ENCODE results near the gene CAPN15.

CAPN15 gene

DNA sequence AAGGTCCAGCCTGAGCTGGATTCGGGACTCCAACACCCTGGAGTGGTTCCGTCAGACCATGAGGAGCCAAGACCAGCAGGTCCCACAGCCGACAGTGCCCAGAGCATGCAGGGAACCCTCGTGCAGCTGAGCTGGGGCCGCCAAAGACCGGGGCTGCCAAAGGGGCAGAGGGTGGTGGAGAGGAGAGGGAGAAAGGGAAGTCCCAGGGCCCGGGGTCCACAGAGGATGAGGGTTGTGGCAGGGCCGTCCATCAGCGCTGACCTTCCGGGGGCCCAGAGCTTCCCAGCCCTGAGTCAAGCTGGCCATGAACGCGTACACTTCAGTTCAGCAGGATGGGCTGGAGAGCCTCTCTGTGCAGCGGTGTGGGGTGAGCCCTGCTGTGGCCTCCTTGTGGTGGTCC lies 6.7 kb upstream of the CAPN15 start:
- Histone ChIP-seq H3K27me3 (no peaks in the 10 kb centered on the region), H3K4me3 (no peak overlapping the region), H4K20me1 (peaks cover 0 to 85% (median 61%) of the 10 kb centered on the region in 11 experiments; a peak in 20 of 22 replicates), H3K4me2 (peak overlapping the region in 4 of 11 experiments; percentile 56 to 77 (median 69); a peak in 6 of 22 replicates), H3K9me3 (replicated peaks in 1 of 11) (no peaks in the 10 kb centered on the region), H3K36me3 (peaks cover 20 to 76% (median 49%) of the 10 kb centered on the region in 11 experiments; a peak in 21 of 22 replicates), H3K27ac (no peak overlapping the region), H3K9ac (no peak overlapping the region), H3K4me1 (peaks cover 30 to 81% (median 59%) of the 10 kb centered on the region in 10 experiments)
- no peak for TF ChIP-seq Cebpa-rat (IDR thresholded peaks at IDR 0.05)

DNA sequence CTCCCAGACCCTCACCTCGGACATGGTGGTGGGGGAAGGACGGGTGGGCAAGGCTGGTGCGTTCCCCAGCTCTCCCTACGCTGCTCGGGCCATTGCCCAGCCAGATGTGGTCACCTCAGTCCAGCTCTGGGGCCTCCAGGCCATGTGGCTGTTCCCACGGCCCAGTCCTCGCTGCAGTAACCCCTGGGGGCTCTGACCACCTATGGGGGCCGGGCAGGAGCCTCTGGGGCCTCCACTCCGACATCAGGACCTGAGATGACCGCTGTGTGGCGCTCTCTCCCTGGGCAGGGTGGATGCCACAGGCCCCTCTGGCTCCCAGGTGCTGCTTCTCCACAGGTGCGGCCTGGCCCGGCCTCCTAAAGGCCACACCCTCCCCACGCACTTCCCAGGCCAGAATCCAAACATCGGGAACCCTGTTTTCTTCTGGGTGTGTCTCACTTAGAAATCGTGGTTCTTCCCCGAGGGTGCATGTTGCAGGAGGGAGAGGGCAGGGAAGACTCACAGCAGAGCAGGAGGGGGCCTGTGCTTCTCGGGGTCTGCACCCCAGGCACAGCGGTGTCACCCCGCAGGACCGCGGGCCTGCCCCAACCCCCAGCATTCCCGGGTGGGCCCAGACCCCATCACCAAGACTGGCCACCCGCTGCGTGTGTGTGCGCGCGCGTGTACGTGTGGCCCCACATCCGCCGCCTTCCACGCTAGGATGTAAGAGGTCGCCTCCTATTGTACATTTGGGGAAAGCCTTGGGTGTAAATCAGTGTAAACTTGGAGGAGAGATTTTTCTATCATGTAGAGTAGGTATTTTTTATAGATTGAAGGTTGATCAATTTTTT lies 5.9 kb upstream of the CAPN15 start:
- H3K36me3 ChIP-seq, result peaks cover 14 to 68% (median 42%) of the 10 kb centered on the region in 11 experiments; a peak in 21 of 22 replicates
- TF ChIP-seq Cebpa-rat (IDR thresholded peaks at IDR 0.05), result no peak

DNA sequence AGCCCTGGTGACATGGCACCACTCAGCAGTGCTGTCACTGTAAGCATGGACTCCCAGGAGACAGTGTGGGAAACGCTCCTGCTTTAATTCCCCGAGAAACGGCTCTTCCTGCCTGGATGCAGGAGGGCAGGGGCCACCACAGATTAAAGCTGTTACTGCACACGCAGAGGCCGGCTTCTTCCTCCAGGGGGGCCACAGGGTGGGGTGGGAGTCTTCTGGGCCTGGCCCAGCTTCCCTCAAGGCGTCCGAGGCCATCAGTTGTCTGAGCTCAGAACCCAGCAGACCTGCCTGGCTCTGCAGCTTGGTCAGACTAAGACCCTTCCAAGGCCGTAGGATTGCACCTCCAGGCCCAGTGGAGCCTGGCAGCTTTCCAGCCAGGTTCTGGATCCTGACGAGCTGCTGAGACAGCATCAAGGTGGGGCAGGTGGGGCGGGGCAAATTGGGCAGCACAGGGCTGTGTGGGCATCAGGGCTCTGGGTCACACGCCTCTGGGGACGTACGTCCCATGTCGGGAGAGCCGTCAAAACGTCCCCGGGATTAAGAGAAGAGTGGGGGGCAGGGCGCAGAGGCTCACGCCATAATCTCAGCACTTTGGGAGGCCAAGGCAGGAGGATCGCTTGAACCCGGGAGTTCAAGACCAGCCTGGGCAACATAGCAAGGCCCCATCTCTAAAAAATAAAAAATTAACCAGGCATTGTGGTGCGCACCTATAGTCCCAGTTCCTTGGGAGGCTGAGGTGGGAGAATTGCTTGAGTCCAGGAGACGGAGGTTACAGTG lies 5.0 kb upstream of the CAPN15 start:
- peak overlapping the region in 2 of 11 experiments; percentile 96 to 100; a peak in 1 of 22 replicates for H3K4me2 ChIP-seq
- H3K27ac ChIP-seq, result no peak overlapping the region
- H3K9ac ChIP-seq, result no peak overlapping the region
- TF ChIP-seq Cebpa-rat (IDR thresholded peaks at IDR 0.05), result no peak
- H3K9me3 ChIP-seq (replicated peaks in 1 of 11), result no peaks in the 10 kb centered on the region
- H3K27me3 ChIP-seq, result no peaks in the 10 kb centered on the region
- peaks cover 13 to 59% (median 33%) of the 10 kb centered on the region in 11 experiments; a peak in 21 of 22 replicates for H3K36me3 ChIP-seq
- peaks cover 37 to 83% (median 61%) of the 10 kb centered on the region in 10 experiments for H3K4me1 ChIP-seq
- no peak overlapping the region for H3K4me3 ChIP-seq
- peaks cover 0 to 88% (median 68%) of the 10 kb centered on the region in 11 experiments; a peak in 21 of 22 replicates for H4K20me1 ChIP-seq

More for the DNA sequence above, 5.9 kb upstream of the CAPN15 start:
- Histone ChIP-seq H3K4me3 (no peak overlapping the region), H3K27me3 (no peaks in the 10 kb centered on the region), H4K20me1 (peaks cover 0 to 87% (median 68%) of the 10 kb centered on the region in 11 experiments; a peak in 21 of 22 replicates), H3K4me2 (0 out of 22 replicates have a peak overlapping the region, but pooled peaks of 1 of the 11 experiments have one; percentile 66), H3K4me1 (peaks cover 37 to 89% (median 66%) of the 10 kb centered on the region in 10 experiments), H3K9ac (no peak overlapping the region), H3K27ac (no peak overlapping the region), H3K9me3 (replicated peaks in 1 of 11) (no peaks in the 10 kb centered on the region)

DNA sequence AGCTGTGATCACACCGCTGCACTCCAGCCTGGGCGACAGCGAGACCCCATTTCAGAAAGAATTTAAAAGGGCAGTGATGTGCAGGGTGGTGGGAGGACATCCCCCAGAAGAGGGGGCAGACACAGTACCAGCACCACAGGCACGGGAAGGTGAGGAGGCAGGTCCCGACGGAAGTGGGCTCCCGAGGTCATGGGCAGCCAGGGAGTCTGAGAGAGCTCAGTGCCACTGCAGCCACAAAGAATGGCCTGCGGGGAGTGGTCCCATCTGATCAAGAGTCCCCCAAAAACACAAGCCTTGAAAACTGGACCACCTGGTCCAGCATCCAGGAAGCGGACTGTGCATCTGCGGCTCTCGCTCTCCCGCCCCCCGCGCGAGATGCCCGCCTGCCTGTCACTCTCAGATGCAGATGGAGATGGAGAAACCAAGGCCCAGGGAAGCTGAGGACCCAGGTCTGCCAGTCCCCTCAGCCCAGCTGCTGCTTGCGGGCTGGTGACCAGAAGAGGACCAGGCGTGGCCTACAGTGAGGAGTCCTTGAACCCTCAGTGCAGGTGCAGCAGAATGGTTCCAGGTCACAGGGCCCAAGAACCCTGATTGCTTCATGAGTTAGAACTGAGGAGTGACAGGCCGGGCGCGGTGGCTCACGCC lies 4.3 kb upstream of the CAPN15 start:
- Histone ChIP-seq H3K9me3 (replicated peaks in 1 of 11) (no peaks in the 10 kb centered on the region), H3K9ac (no peak overlapping the region), H3K27me3 (no peaks in the 10 kb centered on the region), H3K4me1 (peaks cover 37 to 79% (median 61%) of the 10 kb centered on the region in 10 experiments), H3K36me3 (peaks cover 12 to 52% (median 32%) of the 10 kb centered on the region in 11 experiments; a peak in 21 of 22 replicates), H3K4me2 (peak overlapping the region in 10 of 11 experiments; percentile 15 to 100 (median 98); a peak in 15 of 22 replicates), H4K20me1 (peaks cover 0 to 82% (median 62%) of the 10 kb centered on the region in 11 experiments; a peak in 21 of 22 replicates), H3K27ac (no peak overlapping the region), H3K4me3 (no peak overlapping the region)
- TF ChIP-seq Cebpa-rat (IDR thresholded peaks at IDR 0.05), result no peak

DNA sequence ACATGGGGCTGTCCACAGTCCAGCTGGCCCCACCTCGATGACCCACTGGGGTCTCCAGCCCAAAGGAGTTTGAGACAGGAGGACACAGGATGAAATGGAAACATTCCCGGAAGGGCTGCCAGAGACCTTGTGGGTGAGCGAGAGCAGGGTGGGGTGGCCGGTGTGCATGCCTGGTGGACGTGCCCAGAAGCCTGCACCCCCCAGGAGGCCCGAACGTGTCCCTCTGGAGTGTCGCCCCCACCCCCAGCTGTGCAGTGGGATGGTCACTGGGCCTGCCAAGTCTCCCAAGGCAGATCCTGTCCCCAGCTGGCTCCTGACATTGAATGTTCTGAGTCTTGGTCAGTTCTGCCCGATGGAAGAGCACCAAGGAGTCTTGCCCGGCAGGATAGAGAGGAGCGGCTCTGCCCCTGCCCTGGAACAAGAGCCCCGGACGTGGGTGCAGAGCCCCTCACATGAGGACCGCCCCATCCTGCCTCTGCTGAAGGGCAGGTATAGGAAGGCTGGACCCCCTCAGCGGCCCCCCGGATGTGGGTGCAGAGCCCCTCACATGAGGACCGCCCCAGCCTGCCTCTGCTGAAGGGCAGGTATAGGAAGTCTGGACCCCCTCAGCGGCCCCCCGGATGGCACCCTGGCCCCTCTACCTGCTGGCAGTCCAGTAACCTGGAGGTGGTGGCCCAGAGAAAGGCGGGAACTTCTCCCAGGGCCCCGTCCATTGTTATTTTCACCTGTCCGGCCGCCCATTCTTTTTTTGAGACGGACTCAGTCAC lies 3.1 kb upstream of the CAPN15 start:
- Histone ChIP-seq H3K9me3 (replicated peaks in 1 of 11) (no peaks in the 10 kb centered on the region), H3K36me3 (peaks cover 7 to 43% (median 24%) of the 10 kb centered on the region in 11 experiments; a peak in 20 of 22 replicates), H3K27me3 (no peaks in the 10 kb centered on the region), H3K4me3 (no peak overlapping the region; a peak in 1 of 20 replicates), H3K9ac (peak overlapping the region in 8 of 11 experiments; percentile 2 to 100 (median 97); a peak in 7 of 22 replicates), H3K4me2 (peak overlapping the region; percentile 92 to 100 (median 99)), H3K27ac (peak overlapping the region in 6 of 11 experiments; percentile 35 to 96 (median 94); a peak in 8 of 22 replicates), H4K20me1 (peaks cover 4 to 80% (median 62%) of the 10 kb centered on the region in 11 experiments; a peak in 21 of 22 replicates), H3K4me1 (peaks cover 44 to 74% (median 57%) of the 10 kb centered on the region in 10 experiments)
- no peak for TF ChIP-seq Cebpa-rat (IDR thresholded peaks at IDR 0.05)

DNA sequence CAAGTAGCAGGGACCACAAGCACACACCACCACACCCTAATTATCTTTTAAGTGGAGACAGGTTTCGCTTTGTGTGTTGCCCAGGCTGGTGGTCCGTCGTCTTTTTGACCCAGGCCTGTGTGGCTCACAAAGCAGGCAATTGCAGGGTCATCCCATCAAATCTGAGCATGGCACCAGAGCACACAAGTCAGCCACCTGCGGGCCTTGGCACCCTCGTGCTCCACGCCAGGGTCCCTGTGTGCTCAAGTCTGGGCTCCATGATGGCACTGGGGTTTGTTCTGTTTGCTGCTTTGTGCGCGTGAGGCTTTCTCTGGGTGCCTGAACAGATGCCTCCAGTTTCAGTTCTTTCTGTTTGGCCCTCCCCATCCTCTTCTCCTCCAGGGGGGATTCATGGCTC lies 2.4 kb upstream of the CAPN15 start:
- H3K27ac ChIP-seq, result peak overlapping the region in 9 of 11 experiments; percentile 21 to 97 (median 94); a peak in 15 of 22 replicates
- H4K20me1 ChIP-seq, result peaks cover 10 to 80% (median 62%) of the 10 kb centered on the region in 11 experiments
- no peaks in the 10 kb centered on the region for H3K27me3 ChIP-seq
- no peak for TF ChIP-seq Cebpa-rat (IDR thresholded peaks at IDR 0.05)
- H3K4me2 ChIP-seq, result peak overlapping the region; percentile 92 to 100 (median 99)
- H3K4me1 ChIP-seq, result peaks cover 50 to 74% (median 57%) of the 10 kb centered on the region in 10 experiments
- no peaks in the 10 kb centered on the region for H3K9me3 ChIP-seq (replicated peaks in 1 of 11)
- peak overlapping the region; percentile 90 to 100 (median 97); a peak in 21 of 22 replicates for H3K9ac ChIP-seq
- peak overlapping the region in 2 of 10 experiments; percentile 93 to 99; a peak in 4 of 20 replicates for H3K4me3 ChIP-seq
- H3K36me3 ChIP-seq, result peaks cover 11 to 43% (median 25%) of the 10 kb centered on the region in 11 experiments; a peak in 21 of 22 replicates

DNA sequence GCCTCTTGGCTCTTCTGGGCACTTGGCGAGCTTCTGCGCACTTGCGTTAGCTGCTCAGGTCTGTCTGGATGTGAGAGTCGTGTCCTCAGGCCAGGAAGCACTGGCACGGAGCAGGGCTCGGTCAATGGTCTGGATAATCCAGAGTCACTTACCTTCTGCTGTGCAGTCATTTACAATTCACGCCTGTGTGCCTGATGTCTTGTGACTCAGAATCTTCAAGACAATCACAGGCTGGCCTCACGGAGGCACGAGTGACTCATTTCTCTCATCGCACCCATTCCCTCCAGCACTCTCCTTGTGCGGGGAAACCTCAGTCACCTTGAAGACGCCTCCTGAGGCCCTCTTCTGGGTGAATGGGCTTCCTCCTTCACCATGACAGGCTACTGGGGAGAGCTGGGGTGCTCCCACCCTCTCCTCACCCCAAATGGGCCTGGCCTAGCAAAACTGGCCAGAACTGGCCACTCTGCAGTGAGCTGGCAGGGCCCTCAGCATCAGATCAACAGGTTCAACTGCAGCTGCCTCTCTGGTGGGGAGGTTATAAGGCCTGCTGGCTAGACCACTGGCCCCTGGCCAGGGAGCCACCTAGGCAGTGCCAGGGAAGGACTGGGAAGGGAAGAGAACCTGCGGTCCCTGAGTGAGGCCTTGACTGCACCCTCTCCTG lies 1.9 kb upstream of the CAPN15 start:
- no peak for TF ChIP-seq Cebpa-rat (IDR thresholded peaks at IDR 0.05)
- H3K9ac ChIP-seq, result peak overlapping the region; percentile 90 to 100 (median 97)
- H3K4me1 ChIP-seq, result peaks cover 56 to 74% (median 60%) of the 10 kb centered on the region in 10 experiments
- H3K4me3 ChIP-seq, result peak overlapping the region; percentile 92 to 100 (median 98)
- H3K27ac ChIP-seq, result peak overlapping the region in 10 of 11 experiments; percentile 89 to 99 (median 95); a peak in 18 of 22 replicates
- peaks cover 13 to 43% (median 25%) of the 10 kb centered on the region in 11 experiments; a peak in 21 of 22 replicates for H3K36me3 ChIP-seq
- no peaks in the 10 kb centered on the region for H3K9me3 ChIP-seq (replicated peaks in 1 of 11)
- peak overlapping the region; percentile 92 to 100 (median 99) for H3K4me2 ChIP-seq
- peaks cover 16 to 80% (median 64%) of the 10 kb centered on the region in 11 experiments for H4K20me1 ChIP-seq
- no peaks in the 10 kb centered on the region for H3K27me3 ChIP-seq
